ENCODE measurements around the gene TRIM47.

TRIM47 gene, protein sequence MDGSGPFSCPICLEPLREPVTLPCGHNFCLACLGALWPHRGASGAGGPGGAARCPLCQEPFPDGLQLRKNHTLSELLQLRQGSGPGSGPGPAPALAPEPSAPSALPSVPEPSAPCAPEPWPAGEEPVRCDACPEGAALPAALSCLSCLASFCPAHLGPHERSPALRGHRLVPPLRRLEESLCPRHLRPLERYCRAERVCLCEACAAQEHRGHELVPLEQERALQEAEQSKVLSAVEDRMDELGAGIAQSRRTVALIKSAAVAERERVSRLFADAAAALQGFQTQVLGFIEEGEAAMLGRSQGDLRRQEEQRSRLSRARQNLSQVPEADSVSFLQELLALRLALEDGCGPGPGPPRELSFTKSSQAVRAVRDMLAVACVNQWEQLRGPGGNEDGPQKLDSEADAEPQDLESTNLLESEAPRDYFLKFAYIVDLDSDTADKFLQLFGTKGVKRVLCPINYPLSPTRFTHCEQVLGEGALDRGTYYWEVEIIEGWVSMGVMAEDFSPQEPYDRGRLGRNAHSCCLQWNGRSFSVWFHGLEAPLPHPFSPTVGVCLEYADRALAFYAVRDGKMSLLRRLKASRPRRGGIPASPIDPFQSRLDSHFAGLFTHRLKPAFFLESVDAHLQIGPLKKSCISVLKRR

GRCh38 chr17:75878174-75878998 lies at the start of gene TRIM47:
Gene TRIM47, minus strand, starts transcription at chr17:75878581. Its CDS starts 33 bp downstream, at chr17:75878548.
- no peak for DNase-seq (ENCODE audit: low read depth)

GRCh38 chr17:75927286-75927922 lies 49.0 kb upstream of the TRIM47 start:
- no peak for DNase-seq (ENCODE audit: low read depth)

DNA sequence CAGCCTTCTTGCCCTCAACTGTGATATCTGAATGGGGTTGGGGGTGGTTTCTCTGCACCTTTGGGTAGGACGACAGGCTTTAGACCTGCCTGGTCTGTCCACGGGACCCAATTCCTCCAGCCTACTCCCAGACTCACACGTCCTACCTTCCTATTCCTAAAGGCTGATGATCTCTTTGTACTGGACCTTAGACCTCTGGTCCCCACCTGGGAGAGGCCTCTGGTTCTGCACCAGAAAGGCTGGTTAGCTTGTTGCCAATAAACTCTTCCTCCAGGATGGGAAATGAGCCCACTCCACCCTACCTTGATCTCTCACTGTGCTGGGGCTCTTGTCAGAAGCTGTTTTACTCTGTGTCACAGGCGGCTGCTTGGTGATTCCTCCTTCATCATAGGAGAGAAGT lies 48.1 kb upstream of the TRIM47 start:
- no peak for DNase-seq (ENCODE audit: low read depth)

DNA sequence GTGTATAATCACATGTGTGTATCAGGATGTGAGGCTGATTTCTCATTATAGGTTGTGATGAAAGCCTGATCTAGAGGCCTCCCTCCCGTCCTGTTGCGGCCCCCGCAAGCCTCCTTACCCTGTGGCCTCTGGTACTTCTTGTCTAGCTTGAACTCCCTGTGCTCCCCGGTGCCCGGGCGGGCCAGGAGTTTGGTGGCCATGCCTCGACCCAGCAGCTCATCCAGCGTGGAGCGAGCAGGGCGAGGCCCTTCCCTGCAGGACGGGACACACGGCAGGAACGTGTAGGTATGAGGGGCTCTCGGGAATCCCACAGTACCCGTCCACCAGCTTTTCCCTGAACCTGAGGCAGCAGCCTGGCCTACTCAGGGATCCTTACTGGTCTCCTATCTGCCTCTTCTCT lies 47.5 kb upstream of the TRIM47 start:
- DNase-seq (ENCODE audit: low read depth), result no peak

GRCh38 chr17:75925103-75925502 lies 46.7 kb upstream of the TRIM47 start:
- DNase-seq (ENCODE audit: low read depth), result no peak

DNA sequence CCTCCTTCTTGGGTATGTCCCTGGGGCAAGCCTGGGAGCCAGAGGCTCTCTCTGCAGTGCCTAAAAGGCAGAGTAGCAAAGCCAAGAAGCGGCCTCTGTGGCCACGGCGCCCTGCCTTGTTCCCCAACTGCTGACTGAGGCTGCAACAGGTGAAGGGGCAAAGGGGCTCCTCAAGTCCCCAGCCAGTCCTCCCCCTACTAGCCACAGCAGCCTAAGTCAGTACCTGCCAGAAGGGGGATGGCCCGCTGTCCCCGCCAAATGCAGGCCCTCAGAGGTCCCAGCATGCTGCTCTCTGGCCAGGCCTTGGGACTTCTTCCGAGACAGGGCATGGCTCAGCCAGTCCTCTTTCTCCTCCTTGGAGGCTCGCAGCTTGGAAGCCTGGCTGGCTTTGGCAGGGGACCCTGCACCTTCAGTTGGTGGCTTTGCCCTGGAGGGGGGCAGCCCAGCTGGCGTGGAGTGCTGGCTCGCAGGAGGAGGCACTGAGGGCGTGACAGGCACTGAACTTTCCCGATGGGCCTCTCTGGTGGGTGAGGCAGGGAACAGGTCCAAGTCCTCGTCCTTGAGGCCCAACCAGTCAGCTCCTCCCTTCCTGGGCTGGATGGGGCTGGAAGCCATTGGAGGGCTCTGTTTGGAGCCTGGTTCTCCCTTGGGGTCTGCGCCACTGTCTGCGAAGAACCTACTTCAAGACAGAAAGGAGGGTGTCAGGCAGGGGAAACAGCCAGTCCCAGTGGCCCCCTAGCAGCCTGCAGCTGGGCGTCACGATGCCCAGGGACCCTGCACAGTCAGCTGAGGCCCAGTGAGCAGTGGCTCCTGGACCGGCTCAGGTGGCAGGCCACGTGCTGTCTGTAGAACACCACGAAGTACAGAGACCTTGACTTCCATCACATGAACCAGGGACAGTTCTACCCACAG lies 44.8 kb upstream of the TRIM47 start:
- no peak for DNase-seq (ENCODE audit: low read depth)

GRCh38 chr17:75922173-75922961 lies 44.0 kb upstream of the TRIM47 start:
- no peak for DNase-seq (ENCODE audit: low read depth)

DNA sequence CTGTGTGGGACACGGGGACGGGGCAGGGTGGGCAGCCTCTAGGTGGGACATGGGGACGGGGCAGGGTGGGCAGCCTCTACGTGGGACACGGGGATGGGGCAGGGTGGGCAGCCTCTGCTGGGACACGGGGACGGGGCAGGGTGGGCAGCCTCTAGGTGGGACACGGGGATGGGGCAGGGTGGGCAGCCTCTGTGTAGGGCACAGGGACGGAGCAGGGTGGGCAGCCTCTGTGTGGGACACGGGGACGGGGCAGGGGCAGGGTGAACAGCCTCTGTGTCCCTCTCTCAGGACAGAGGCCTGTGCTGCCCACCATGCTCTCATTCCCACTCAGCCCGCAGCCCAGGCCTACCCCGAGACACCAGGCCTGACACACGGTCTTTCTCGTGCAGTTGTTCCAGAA lies 43.2 kb upstream of the TRIM47 start:
- DNase-seq (ENCODE audit: low read depth), result no peak

DNA sequence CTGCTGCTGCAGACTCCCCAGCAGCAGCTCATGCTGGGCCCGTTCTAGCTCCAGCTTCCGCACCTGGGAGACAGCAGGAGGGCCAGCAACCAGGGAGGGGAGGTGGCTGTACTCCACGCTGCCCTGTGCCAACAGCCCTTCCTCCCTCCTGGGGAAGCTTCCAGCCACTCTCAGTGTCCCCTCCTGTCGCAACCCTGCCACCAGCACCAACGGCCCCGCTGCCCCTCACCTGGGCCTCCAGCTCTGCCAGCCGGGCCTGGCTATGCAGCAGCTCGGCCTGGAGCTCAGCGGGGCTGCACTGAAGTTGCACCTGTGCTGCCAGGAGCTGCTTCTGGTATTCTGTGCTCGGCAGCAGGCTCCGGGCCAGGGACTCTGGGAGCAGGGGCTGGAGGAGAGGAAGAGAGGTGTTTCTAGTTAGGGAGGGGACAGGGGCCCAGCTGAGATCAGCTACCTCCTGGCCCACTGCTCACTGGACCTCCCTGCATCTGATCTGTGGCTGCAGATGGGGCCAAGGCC lies 41.7 kb upstream of the TRIM47 start:
- no peak for DNase-seq (ENCODE audit: low read depth)

GRCh38 chr17:75919611-75920010 lies 41.2 kb upstream of the TRIM47 start:
- no peak for DNase-seq (ENCODE audit: low read depth)

- no peak for DNase-seq (ENCODE audit: low read depth)
Observed at GRCh38 chr17:75917917-75918445, 39.6 kb upstream of the TRIM47 start.

- no peak for DNase-seq (ENCODE audit: low read depth)
Observed at GRCh38 chr17:75917141-75917916, 38.9 kb upstream of the TRIM47 start.

GRCh38 chr17:75915268-75915667 lies 36.9 kb upstream of the TRIM47 start:
- no peak for DNase-seq (ENCODE audit: low read depth)

DNA sequence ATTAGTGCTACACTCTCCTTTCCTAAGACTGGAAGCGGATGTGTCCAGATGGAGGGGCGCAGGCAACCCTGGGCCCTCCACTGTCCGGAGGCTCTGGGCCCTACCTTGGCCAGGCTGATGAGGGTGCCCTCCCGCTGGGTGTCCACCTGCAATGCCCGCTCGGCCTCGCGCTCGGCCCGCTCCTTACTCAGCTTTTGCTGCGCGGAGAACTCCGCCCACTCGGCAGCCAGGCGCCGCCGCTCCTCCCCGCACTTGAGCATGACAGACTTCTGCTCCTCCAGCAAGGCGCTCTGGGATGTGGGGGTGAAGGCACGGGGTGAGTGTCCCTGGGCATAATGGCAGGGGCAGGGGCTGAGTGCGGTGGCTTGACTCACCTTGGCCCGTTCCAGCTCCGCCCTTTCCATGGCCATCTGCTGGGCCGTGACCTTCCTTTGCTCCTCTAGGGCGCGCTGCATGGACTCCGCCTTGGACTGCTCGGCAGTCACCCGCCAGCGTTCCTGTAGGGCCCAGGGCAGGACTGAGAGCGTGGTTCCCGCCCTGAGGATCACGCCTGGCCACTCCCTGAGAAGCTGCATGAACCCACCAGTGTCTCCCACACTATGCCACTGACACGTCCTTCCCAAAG lies 36.4 kb upstream of the TRIM47 start:
- no peak for DNase-seq (ENCODE audit: low read depth)

DNA sequence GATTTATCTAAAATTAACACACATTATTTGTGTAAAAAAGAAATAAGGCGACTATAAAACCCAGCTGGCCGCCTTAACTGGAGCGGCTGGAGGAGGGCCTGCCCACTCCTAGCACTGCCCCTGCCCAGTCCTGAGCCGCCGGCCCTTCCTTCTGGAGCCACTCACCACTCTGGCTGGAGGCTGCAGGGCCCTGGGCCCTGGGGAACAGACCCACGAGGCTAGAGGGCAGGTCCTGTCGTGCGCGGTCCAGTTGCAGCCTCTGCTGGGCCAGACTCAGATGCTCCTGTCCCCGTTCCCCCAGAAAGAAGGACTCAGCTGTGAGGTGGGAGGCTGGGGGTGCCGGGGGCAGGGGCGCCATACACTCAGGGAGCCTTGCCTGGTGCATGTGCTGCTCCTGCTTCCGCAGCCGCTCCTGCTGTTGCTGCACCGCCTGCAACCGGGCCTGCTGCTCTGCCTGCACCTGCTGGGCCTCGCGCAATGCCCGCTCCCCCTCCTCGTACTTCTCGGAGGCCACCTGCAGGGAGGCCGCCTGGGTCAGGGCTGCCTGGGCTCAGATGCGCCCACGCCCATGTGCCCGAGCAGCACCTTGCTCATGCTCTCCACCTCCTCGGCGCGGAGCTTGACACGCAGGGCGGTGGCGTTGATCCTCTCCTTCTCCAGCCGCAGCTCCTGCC lies 35.3 kb upstream of the TRIM47 start:
- no peak for DNase-seq (ENCODE audit: low read depth)

- no peak for DNase-seq (ENCODE audit: low read depth)
Observed at GRCh38 chr17:75910699-75911098, 32.3 kb upstream of the TRIM47 start.

- no peak for DNase-seq (ENCODE audit: low read depth)
Observed at GRCh38 chr17:75909812-75910274, 31.5 kb upstream of the TRIM47 start.

Data from HS-27A (cell line).